GM12801 (cell line): ENCODE results near the gene ZBTB22.

Source experiments
- TF ChIP-seq, protein P1 (sequence below): IDR thresholded peaks from one replicate; pipeline ENCODE4 v1.5.1; 2011; ENCODE audit warnings: control low read depth; ENCODE audit not compliant: insufficient read length; ENCODE audit errors: extremely low read depth

ZBTB22 gene

DNA sequence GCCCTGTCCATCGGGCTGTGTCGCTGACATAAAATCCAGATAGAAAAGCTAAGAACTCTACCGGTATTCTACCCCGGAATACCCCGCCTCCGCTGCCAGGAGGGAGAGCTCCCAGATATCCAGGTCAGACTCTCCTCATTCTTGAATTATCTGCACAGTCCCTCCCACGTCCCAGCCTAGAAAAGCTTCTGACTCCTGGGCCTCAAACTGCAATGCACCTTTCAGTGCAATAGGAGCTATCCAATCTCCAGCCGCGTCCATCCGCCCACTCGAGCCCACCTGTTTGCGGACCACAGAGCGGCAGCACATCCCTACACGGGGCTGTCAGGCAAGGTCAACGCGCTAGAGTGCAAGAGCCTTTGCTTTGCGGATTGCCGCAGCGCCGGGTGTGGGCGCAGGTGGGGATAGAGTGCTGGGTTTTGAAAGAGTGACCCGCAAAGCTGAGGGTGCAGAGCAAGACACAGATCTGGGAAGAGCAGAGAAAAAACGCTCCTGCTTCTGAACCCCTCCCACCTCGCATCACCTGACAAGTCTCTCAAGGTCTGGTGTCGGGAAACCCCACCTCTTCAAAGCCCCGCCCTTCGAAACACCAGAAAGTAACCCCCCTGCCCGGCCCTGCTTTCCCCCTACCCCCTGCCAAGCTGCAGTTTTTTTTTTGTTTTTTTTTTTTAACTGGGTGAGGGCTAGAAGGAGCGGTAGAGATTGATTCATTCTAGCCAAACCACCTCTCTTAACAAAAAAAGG lies 5.0 kb downstream of the ZBTB22 start:
- TF ChIP-seq, protein P1, sequence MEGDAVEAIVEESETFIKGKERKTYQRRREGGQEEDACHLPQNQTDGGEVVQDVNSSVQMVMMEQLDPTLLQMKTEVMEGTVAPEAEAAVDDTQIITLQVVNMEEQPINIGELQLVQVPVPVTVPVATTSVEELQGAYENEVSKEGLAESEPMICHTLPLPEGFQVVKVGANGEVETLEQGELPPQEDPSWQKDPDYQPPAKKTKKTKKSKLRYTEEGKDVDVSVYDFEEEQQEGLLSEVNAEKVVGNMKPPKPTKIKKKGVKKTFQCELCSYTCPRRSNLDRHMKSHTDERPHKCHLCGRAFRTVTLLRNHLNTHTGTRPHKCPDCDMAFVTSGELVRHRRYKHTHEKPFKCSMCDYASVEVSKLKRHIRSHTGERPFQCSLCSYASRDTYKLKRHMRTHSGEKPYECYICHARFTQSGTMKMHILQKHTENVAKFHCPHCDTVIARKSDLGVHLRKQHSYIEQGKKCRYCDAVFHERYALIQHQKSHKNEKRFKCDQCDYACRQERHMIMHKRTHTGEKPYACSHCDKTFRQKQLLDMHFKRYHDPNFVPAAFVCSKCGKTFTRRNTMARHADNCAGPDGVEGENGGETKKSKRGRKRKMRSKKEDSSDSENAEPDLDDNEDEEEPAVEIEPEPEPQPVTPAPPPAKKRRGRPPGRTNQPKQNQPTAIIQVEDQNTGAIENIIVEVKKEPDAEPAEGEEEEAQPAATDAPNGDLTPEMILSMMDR, result no peak

DNA sequence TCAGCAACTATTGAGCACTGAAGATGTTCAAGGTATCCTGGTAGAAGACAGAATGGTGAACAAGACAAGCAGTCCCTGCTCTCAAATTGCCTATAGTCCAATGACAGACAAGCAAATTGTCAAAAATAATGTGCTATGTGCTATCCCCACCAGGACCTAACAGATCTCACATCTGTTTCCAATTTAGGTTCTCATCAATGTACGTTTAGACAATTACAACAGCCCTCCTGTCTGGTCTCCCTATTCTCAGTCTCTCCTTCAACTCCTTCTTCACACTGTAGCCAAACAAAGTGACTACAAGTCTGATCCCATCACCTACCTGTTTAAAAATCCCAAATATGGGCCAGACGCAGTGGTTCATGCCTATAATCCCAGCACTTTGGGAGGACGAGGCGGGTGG lies 11.2 kb downstream of the ZBTB22 start:
- TF ChIP-seq, protein P1, result no peak

DNA sequence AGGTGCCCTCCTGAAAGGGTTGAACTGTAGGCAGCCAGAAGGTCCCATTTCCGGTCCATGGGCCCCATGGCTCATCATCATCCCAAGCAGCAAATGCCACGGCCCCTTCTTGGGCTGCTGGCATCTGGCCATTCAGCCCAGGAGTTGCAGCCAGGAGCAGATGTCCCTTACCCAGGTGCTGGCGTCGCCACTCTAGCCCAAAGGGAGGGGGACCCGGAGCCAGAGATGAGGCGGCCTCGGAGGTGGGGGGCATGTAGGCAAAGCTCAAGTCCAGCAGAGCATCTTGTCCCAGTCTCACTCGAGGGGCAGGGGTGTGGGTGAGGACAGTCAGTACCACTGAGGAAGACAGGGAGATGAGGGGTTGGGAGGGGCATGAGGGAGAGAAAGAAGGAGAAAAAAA lies 12.5 kb downstream of the ZBTB22 start:
- TF ChIP-seq, protein P1, result no peak

DNA sequence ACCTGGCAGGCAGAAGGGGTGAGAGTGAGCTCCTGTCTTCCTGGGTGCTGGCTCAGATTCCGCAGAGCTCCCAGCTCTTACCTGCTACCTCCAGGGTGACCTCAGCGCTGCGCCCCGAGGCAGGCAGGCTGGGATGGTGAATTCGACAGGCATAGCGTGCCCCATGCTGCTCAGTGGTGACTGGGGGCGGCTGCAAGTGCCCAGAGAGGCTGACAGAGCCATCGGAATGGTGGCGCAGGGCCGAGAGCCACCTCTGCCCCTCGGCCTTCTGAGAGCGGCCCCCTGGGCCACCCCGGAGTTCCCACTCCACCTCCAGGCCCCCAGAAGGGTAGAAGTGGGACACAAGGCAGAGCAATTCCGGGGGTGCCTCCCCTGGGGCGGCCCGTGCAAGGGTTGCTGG lies 13.3 kb downstream of the ZBTB22 start:
- TF ChIP-seq, protein P1, result no peak

DNA sequence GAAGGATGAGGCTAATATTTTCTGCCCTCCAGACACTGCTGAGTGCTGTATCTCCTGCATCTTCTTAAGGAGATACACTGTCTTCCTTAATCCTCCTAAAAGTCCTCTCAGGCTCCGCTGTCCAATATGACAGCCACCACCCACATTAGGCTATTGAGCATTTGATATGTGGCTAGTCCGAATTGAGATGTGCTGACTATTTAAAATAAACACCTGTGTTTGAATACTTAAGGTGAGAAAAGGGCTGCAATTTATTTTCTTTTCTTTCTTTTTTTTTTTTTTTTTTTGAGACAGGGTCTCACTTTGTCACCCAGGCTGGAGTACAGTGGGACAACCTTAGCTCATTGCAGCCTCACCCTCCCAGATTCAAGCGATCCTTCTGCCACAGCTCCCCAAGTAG lies 15.7 kb downstream of the ZBTB22 start:
- TF ChIP-seq, protein P1, result no peak

DNA sequence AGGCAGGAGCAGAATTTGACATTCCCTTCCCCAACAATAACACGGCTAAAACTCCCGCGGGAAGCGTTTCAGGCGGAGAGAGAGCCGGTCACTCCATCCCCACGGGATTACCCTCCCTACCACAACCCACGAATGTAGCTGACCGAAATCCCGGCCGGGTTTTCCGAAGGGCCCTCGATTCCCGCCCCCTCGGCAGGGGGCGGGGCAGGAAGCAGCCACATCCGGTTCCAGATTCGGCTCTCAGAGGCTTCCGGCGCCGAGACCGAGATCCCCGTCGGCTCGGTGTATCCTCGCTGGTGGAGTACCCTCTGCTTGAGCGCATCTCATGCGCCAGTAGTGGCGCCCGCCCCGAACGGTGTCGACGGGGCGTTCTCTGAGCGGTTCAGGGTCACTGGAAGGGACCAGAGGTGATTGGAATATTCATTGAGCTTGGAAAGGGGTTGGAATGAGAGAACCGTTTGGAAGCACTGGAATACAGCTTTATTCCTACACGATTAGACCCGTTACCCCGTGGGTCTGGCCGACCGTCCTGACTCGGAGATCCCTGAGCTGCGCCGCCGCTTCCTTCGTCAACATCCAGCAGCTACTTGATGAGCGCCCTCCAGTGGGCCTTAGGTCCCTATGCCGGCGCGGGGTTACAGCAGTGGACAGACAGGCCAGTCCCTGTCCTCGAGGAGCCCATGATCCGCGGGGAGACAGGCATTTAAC lies 18.2 kb downstream of the ZBTB22 start:
- TF ChIP-seq, protein P1, result no peak

DNA sequence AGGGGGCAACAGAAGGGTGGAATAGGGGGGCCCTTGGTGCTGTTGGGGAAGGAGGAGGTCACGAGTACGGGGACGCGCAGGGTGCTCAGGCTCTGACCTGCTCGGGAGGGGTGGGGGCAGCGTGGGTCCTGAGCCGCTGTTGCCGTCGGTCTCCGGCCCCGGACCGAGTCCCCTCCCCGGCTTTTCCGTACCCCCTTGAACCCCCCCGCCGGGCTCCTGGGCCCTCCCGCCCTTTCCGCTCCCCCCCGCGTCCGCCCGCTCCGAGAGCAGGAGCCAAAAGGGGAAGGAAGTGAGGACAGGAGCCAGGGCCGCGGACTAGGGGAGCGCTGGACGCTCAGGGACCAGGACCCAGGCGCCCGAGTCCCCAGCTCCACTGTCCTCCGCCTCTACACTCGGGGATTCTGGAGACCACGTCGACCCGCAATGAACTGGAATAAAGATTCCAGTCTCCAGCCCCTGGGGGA lies 18.7 kb downstream of the ZBTB22 start, which contains the start of gene RGL2:
Gene RGL2, minus strand, starts transcription at position 170 of the 464 bp plus-strand sequence. CDS start 332 bp downstream, outside the sequence.
- TF ChIP-seq, protein P1, result no peak
